ENCODE data around the gene DIAPH1.
A peak's percentile ranks its signal among the peaks of the same experiment; 100 is the strongest.

DIAPH1 gene

DNA sequence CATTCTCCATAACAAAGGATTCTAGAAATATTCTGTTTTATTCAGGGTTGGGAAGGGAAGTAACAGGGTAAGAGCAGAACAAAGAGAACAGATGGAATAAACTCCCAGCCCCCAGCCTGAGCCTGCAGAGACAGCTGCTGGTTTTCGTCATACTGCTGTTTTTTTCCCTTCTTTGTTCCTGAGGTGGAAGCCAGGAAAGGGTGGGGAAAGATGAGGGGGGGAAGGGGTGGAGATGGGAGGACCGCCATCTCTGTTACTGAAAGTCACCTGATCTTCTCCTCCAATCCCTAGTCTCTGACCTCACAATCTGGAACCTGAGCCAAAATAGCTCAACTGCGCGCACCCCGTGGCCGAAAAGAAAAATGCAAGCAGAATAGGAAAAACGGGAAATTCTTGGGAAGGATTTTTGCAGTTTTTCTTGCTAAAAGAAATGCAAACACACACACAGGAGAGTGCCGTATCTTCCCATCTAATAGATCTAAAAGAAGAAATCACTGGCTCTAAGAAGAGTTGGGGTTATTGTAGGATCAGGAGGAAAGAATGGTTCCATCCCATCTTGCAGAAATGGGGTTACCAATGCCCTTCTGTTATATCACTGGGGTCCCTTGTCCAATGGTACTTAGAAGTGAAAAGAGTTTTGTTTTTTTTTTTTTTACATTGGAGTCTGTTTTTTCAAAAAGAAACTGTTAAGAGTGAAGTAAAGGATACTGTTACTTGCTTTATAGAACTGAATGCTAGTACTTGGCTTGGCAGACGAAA, 57.9 kb downstream of the DIAPH1 start:
- H3K27me3 ChIP-seq = no peaks in the 10 kb centered on the region
- no peak for TF ChIP-seq Cebpa-rat (IDR thresholded peaks at IDR 0.05)
- H4K20me1 ChIP-seq = peaks cover 0 to 17% (median 0%) of the 10 kb centered on the region in 11 experiments; a peak in 2 of 22 replicates
- peak overlapping the region in 2 of 11 experiments; percentile 28 to 32; a peak in 3 of 22 replicates for H3K4me2 ChIP-seq
- peak overlapping the region in 9 of 11 experiments; percentile 23 to 66 (median 55); a peak in 15 of 22 replicates for H3K27ac ChIP-seq
- H3K36me3 ChIP-seq = peaks cover 52 to 100% (median 88%) of the 10 kb centered on the region in 11 experiments
- peak overlapping the region in 4 of 11 experiments; percentile 25 to 53 (median 38); a peak in 4 of 22 replicates for H3K9ac ChIP-seq
- no peak overlapping the region for H3K4me3 ChIP-seq
- peaks cover 11 to 49% (median 28%) of the 10 kb centered on the region in 10 experiments for H3K4me1 ChIP-seq
- no peaks in the 10 kb centered on the region for H3K9me3 ChIP-seq (replicated peaks in 1 of 11)

DNA sequence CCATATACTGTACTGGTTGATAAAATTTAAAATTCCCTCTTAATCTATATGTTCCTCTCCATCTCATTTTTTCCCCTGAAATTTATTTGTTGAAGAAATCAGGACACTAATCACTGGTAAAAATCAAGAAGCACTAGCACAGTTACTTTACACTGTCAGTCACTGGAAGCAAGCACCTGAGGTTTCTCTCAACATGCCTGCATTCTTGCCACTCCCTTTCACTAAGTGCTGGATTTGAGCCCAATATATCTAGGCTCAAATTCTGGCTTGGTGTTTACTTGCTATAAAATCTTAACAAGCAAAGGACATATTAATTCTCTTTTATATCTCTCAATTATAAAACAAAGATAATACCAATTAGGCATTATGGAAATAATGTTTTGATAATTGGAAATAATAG, 58.6 kb downstream of the DIAPH1 start:
- Histone ChIP-seq H3K4me3 (no peak overlapping the region), H3K9ac (peak overlapping the region in 5 of 11 experiments; percentile 21 to 53 (median 36); a peak in 4 of 22 replicates), H3K27ac (peak overlapping the region in 9 of 11 experiments; percentile 23 to 66 (median 55); a peak in 13 of 22 replicates), H3K4me1 (peaks cover 11 to 49% (median 28%) of the 10 kb centered on the region in 10 experiments), H3K27me3 (no peaks in the 10 kb centered on the region), H4K20me1 (peaks cover 0 to 17% (median 0%) of the 10 kb centered on the region in 11 experiments; a peak in 2 of 22 replicates), H3K9me3 (replicated peaks in 1 of 11) (no peaks in the 10 kb centered on the region), H3K36me3 (peaks cover 49 to 100% (median 89%) of the 10 kb centered on the region in 11 experiments), H3K4me2 (peak overlapping the region in 1 of 11 experiments; percentile 32; a peak in 1 of 22 replicates)
- no peak for TF ChIP-seq Cebpa-rat (IDR thresholded peaks at IDR 0.05)

DNA sequence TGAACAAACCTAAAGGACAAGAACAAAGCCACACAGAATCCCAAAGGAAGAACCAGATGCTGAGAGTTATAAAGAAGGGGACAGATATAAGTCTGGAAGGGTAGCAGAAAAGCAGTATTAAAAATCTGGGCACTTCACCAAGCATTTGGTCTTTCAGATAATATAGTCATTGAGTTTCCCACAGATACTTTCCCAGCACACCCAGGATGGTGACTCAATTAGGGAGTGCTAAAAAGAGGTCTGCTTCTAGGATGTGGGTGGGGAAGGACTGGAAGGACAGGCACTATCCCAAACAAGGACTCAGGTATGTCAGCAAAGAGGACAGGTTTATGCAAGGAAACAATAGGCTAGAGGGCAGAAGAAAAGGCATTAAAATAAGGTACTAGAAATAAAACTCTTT, 59.3 kb downstream of the DIAPH1 start:
- no peaks in the 10 kb centered on the region for H3K9me3 ChIP-seq (replicated peaks in 1 of 11)
- H3K4me1 ChIP-seq = peaks cover 9 to 49% (median 28%) of the 10 kb centered on the region in 10 experiments
- H3K4me2 ChIP-seq = peak overlapping the region in 4 of 11 experiments; percentile 16 to 60 (median 42); a peak in 3 of 22 replicates
- peaks cover 0 to 17% (median 0%) of the 10 kb centered on the region in 11 experiments; a peak in 2 of 22 replicates for H4K20me1 ChIP-seq
- no peak for TF ChIP-seq Cebpa-rat (IDR thresholded peaks at IDR 0.05)
- peaks cover 44 to 100% (median 90%) of the 10 kb centered on the region in 11 experiments for H3K36me3 ChIP-seq
- H3K4me3 ChIP-seq = no peak overlapping the region
- H3K27ac ChIP-seq = peak overlapping the region in 4 of 11 experiments; percentile 1 to 66 (median 28); a peak in 7 of 22 replicates
- peak overlapping the region in 4 of 11 experiments; percentile 8 to 43 (median 22); a peak in 5 of 22 replicates for H3K9ac ChIP-seq
- no peaks in the 10 kb centered on the region for H3K27me3 ChIP-seq

DNA sequence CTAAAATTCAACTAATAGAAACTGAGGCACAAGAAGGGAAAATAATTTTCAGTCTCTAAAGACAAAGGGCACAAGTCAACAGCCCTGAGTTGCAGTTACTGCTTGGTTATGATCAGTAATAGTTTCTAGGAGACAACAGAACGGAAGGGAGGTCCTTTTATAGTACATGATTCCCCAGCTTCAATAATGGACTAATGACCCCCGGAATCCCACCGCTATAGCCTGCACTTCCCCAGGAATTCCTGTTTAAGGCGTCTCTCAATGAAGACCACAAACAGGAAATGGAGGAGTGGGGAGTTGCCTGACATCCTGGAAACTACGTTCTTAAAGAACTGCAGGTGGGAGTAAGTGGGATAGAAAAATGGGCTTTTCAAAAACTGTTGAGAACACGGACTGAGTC, 60.6 kb downstream of the DIAPH1 start:
- Histone ChIP-seq H3K4me3 (no peak overlapping the region), H3K27ac (peak overlapping the region; percentile 1 to 83 (median 73); a peak in 16 of 22 replicates), H3K4me2 (peak overlapping the region; percentile 16 to 69 (median 45)), H3K27me3 (no peaks in the 10 kb centered on the region), H4K20me1 (peaks cover 0 to 24% (median 0%) of the 10 kb centered on the region in 11 experiments; a peak in 2 of 22 replicates), H3K9me3 (replicated peaks in 1 of 11) (no peaks in the 10 kb centered on the region), H3K4me1 (peaks cover 8 to 43% (median 28%) of the 10 kb centered on the region in 10 experiments), H3K9ac (peak overlapping the region in 9 of 11 experiments; percentile 16 to 72 (median 51); a peak in 11 of 22 replicates), H3K36me3 (peaks cover 40 to 100% (median 90%) of the 10 kb centered on the region in 11 experiments)
- TF ChIP-seq Cebpa-rat (IDR thresholded peaks at IDR 0.05) = no peak

DNA sequence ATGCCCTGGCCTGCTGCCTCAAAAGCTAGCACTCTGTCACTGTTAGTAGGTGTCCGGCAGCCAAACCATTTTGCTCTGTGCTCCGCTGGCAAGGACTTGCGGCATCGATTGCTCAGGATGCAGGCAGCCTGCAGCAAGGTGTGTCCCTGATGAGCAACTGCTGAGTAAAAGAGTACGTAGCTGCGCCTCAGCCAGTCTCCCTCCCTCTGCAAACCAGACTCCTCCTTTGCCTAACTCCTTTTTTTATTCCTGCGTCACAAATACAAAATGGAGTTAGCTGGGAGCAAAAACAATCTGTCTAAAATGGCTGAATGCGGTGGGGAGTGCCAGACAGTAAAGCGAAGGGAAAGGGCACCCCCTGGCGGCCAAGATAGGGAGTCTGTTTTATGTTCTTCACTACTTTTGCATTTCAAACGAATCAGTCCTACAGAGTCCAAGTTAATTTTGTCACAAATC, 61.1 kb downstream of the DIAPH1 start:
- H3K9me3 ChIP-seq (replicated peaks in 1 of 11) = no peaks in the 10 kb centered on the region
- peak overlapping the region; percentile 47 to 72 (median 61); a peak in 18 of 22 replicates for H3K9ac ChIP-seq
- no peaks in the 10 kb centered on the region for H3K27me3 ChIP-seq
- H3K4me3 ChIP-seq = no peak overlapping the region
- peak overlapping the region in 8 of 11 experiments; percentile 16 to 69 (median 46); a peak in 12 of 22 replicates for H3K4me2 ChIP-seq
- H3K27ac ChIP-seq = peak overlapping the region; percentile 68 to 83 (median 78)
- TF ChIP-seq Cebpa-rat (IDR thresholded peaks at IDR 0.05) = no peak
- peaks cover 8 to 43% (median 28%) of the 10 kb centered on the region in 10 experiments for H3K4me1 ChIP-seq
- peaks cover 41 to 100% (median 90%) of the 10 kb centered on the region in 11 experiments for H3K36me3 ChIP-seq
- H4K20me1 ChIP-seq = peaks cover 0 to 24% (median 0%) of the 10 kb centered on the region in 11 experiments; a peak in 2 of 22 replicates

DNA sequence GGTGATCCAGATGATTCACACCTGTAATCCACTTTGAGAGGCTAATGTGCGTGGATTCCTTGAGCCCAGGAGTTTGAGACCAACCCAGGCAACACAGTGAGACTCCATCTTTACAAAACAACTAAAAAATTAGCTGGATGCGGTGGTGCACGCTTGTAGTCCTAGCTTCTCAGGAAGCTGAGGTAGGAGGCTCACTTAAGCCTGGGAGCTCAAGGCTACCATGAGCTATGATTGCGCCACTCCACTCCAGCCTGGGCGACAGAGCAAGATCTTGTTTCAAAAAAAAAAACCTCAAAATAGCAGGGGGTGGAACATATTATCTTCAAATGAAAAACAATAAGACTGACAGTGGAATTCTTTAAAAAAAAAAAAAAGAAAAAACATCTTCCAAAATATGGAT, 70.9 kb downstream of the DIAPH1 start:
- Histone ChIP-seq H3K36me3 (peaks cover 72 to 100% (median 99%) of the 10 kb centered on the region in 11 experiments), H3K4me2 (no peak overlapping the region; a peak in 1 of 22 replicates), H3K4me3 (peak overlapping the region in 3 of 10 experiments; percentile 11 to 29 (median 25); a peak in 5 of 20 replicates), H4K20me1 (peaks cover 0 to 23% (median 0%) of the 10 kb centered on the region in 11 experiments; a peak in 4 of 22 replicates), H3K27ac (no peak overlapping the region), H3K9me3 (replicated peaks in 1 of 11) (peaks cover 26 to 38% (median 31%) of the 10 kb centered on the region in 11 experiments), H3K27me3 (no peaks in the 10 kb centered on the region), H3K9ac (no peak overlapping the region), H3K4me1 (peaks cover 0 to 17% (median 6%) of the 10 kb centered on the region in 10 experiments; a peak in 6 of 20 replicates)
- peak in 2 of 11 experiments; percentile 16 to 22; a peak in 1 of 22 replicates for TF ChIP-seq Cebpa-rat (IDR thresholded peaks at IDR 0.05)

DNA sequence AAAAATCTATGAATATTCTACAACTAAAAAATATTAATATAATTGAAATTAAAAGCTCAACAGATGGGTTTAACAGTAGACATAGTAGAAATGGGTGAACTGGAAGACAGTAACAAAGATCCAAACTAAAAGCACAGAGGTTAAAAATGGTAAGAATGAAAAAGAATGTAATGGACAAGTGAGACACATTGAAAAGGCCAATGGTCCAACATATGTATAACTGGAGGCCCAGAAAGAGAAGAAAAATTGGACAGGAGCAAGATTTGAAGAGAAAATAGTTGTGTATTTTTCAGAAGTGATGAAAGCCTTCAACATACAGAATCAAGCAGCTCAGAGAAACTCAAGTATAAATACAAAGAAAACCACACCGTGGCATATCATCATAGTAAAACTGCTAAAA, 71.3 kb downstream of the DIAPH1 start:
- H3K27ac ChIP-seq = no peak overlapping the region
- H3K9ac ChIP-seq = no peak overlapping the region
- no peaks in the 10 kb centered on the region for H3K27me3 ChIP-seq
- no peak overlapping the region for H3K4me2 ChIP-seq
- H3K4me3 ChIP-seq = peak overlapping the region in 3 of 10 experiments; percentile 11 to 29 (median 25); a peak in 3 of 20 replicates
- H4K20me1 ChIP-seq = peaks cover 0 to 23% (median 0%) of the 10 kb centered on the region in 11 experiments; a peak in 4 of 22 replicates
- no peak for TF ChIP-seq Cebpa-rat (IDR thresholded peaks at IDR 0.05)
- peaks cover 70 to 100% (median 99%) of the 10 kb centered on the region in 11 experiments for H3K36me3 ChIP-seq
- H3K4me1 ChIP-seq = peaks cover 0 to 17% (median 6%) of the 10 kb centered on the region in 10 experiments; a peak in 6 of 20 replicates
- H3K9me3 ChIP-seq (replicated peaks in 1 of 11) = peaks cover 26 to 38% (median 31%) of the 10 kb centered on the region in 11 experiments

DNA sequence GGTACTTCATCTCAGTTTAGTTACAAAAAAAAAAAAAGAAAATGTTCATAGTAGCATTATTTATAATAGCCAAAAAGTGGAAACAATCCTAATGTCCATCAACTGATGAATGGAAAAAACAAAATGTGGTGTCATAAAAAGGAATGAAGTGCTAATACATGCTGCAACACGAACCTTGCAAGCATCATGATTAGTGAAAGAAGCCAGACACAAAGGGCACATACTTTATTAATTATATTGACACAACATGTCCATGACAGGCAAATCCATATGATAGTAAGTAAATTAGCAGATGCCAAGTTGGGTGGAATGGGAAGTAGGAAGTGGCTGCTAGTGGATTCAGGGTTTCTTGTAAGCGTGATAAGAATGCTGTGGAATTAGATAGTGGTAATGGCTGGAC, 75.7 kb downstream of the DIAPH1 start:
- Histone ChIP-seq H4K20me1 (peaks cover 0 to 11% (median 0%) of the 10 kb centered on the region in 11 experiments; a peak in 3 of 22 replicates), H3K9me3 (replicated peaks in 1 of 11) (peaks cover 11 to 22% (median 18%) of the 10 kb centered on the region in 11 experiments), H3K27ac (no peak overlapping the region), H3K4me2 (no peak overlapping the region), H3K36me3 (peaks cover 77 to 100% (median 99%) of the 10 kb centered on the region in 11 experiments), H3K4me1 (no peaks in the 10 kb centered on the region), H3K4me3 (no peak overlapping the region), H3K9ac (no peak overlapping the region), H3K27me3 (no peaks in the 10 kb centered on the region)
- TF ChIP-seq Cebpa-rat (IDR thresholded peaks at IDR 0.05) = no peak
